OCI-LY1 (cell line): ENCODE measurements around the gene ITPRID2.

Experiments used
- H2AFZ ChIP-seq: fragments of 200-600 bp; sonication (generic), shearing (Covaris generic); 2 replicates; pipeline ENCODE4 v1.6.0; 2014; ENCODE audit warnings: antibody characterized with exemption, mild to moderate bottlenecking, low read length
- H3F3A ChIP-seq: fragments of 200-600 bp; sonication (generic), shearing (Covaris generic); 2 replicates; pipeline ENCODE4 v1.6.0; 2014; ENCODE audit warnings: mild to moderate bottlenecking, antibody characterized with exemption, low read length, moderate library complexity; ENCODE audit not compliant: insufficient read depth
- H3K27ac ChIP-seq: fragments of 200-600 bp; sonication (generic); 2 replicates; pipeline ENCODE4 v1.5.1; 2014; ENCODE audit warnings: low read length, mixed run types, mild to moderate bottlenecking, low read depth; ENCODE audit not compliant: poor library complexity, severe bottlenecking
- H3K27me3 ChIP-seq: fragments of 200-600 bp; sonication (generic); 2 replicates; pipeline ENCODE4 v1.6.0; 2014; ENCODE audit warnings: antibody characterized with exemption, mild to moderate bottlenecking, low read length, moderate library complexity; ENCODE audit not compliant: insufficient read depth
- H3K36me3 ChIP-seq: fragments of 200-600 bp; sonication (generic); 2 replicates; pipeline ENCODE4 v1.6.1; 2014; ENCODE audit warnings: mild to moderate bottlenecking, antibody characterized with exemption, low read length, moderate library complexity, mixed read lengths; ENCODE audit not compliant: insufficient read depth
- H3K4me1 ChIP-seq: fragments of 200-600 bp; sonication (generic); 2 replicates; pipeline ENCODE4 v1.5.1; 2014; ENCODE audit warnings: mild to moderate bottlenecking, low read length, moderate library complexity; ENCODE audit not compliant: insufficient read depth, severe bottlenecking
- H3K4me2 ChIP-seq: fragments of 200-600 bp; sonication (generic), shearing (Covaris generic); 2 replicates; pipeline ENCODE4 v1.6.1; 2014; ENCODE audit warnings: low read length
- H3K4me3 ChIP-seq: fragments of 200-600 bp; sonication (generic); 2 replicates; pipeline ENCODE4 v1.5.1; 2014; ENCODE audit warnings: low read length, low read depth, mild to moderate bottlenecking, mixed read lengths; ENCODE audit not compliant: poor library complexity, severe bottlenecking
- H3K79me2 ChIP-seq: fragments of 200-600 bp; shearing (Covaris generic); 2 replicates; pipeline ENCODE4 v1.6.1; 2016; ENCODE audit warnings: mixed run types, low read length, mixed read lengths; ENCODE audit not compliant: insufficient read depth
- H3K9ac ChIP-seq: fragments of 200-600 bp; sonication (generic), shearing (Covaris generic); 2 replicates; pipeline ENCODE4 v1.6.1; 2014; ENCODE audit warnings: mild to moderate bottlenecking, low read length, mixed read lengths
- H3K9me2 ChIP-seq: fragments of 200-600 bp; sonication (generic), shearing (Covaris generic); 2 replicates; pipeline ENCODE4 v1.6.1; 2014; ENCODE audit warnings: low read depth, mild to moderate bottlenecking, low read length, mixed read lengths
- H3K9me3 ChIP-seq: fragments of 200-600 bp; shearing (Covaris generic); 2 replicates; pipeline ENCODE4 v1.6.1; 2014; ENCODE audit warnings: low read length, mixed read lengths
- H4K20me1 ChIP-seq: fragments of 200-600 bp; sonication (generic), shearing (Covaris generic); 2 replicates; pipeline ENCODE4 v1.6.0; 2016; ENCODE audit warnings: mild to moderate bottlenecking, low read length; ENCODE audit not compliant: insufficient read depth
- CTCF ChIP-seq: fragments of 200-600 bp; sonication (generic), shearing (Covaris generic); IDR thresholded peaks from 2 replicates; pipeline ENCODE4 v1.5.1; 2017; ENCODE audit warnings: mild to moderate bottlenecking, antibody characterized with exemption, low read length, moderate library complexity, mixed read lengths
- EZH2 ChIP-seq: fragments of 200-600 bp; sonication (generic), shearing (Covaris generic); IDR thresholded peaks from 2 replicates; pipeline ENCODE4 v1.8.0; 2017; ENCODE audit warnings: borderline replicate concordance, mixed run types, mild to moderate bottlenecking, antibody characterized with exemption, low read length, moderate library complexity, mixed read lengths

Gene ITPRID2

GRCh38 chr2:181882246-181883020 lies 9.1 kb upstream of the ITPRID2 start:
- Histone ChIP-seq H3K27me3 (no peaks in the 10 kb centered on the region), H3K4me1 (no peaks in the 10 kb centered on the region), H3K36me3 (no peaks in the 10 kb centered on the region), H3K9me2 (no peaks in the 10 kb centered on the region), H3K9ac (no peak overlapping the region), H3K4me3 (no peak overlapping the region), H3K79me2 (no peaks in the 10 kb centered on the region), H4K20me1 (no peaks in the 10 kb centered on the region), H3F3A (no peaks in the 10 kb centered on the region), H3K9me3 (no peaks in the 10 kb centered on the region), H2AFZ (no peak overlapping the region), H3K4me2 (no peak overlapping the region), H3K27ac (no peak overlapping the region)
- TF ChIP-seq CTCF: no peak
- TF ChIP-seq EZH2: no peak

- Histone ChIP-seq H3K27ac (no peak overlapping the region), H4K20me1 (no peaks in the 10 kb centered on the region), H3K9me3 (no peaks in the 10 kb centered on the region), H3F3A (no peaks in the 10 kb centered on the region), H3K9ac (no peak overlapping the region), H3K9me2 (no peaks in the 10 kb centered on the region), H3K27me3 (no peaks in the 10 kb centered on the region), H2AFZ (no peak overlapping the region), H3K36me3 (no peaks in the 10 kb centered on the region), H3K4me2 (no peak overlapping the region), H3K4me1 (no peaks in the 10 kb centered on the region), H3K4me3 (no peak overlapping the region), H3K79me2 (no peaks in the 10 kb centered on the region)
- TF ChIP-seq CTCF: no peak
- no peak for TF ChIP-seq EZH2
These were observed 6.9 kb upstream of the ITPRID2 start for GRCh38 chr2:181884601-181885000.

GRCh38 chr2:181885096-181885495 lies 6.4 kb upstream of the ITPRID2 start:
- no peak overlapping the region for H2AFZ ChIP-seq
- no peaks in the 10 kb centered on the region for H3K79me2 ChIP-seq
- H3K36me3 ChIP-seq: no peaks in the 10 kb centered on the region
- H3K27me3 ChIP-seq: no peaks in the 10 kb centered on the region
- no peak overlapping the region for H3K27ac ChIP-seq
- no peak overlapping the region for H3K9ac ChIP-seq
- H3K4me1 ChIP-seq: no peaks in the 10 kb centered on the region
- TF ChIP-seq EZH2 (no peak), CTCF (no peak)
- H3K4me3 ChIP-seq: no peak overlapping the region
- no peaks in the 10 kb centered on the region for H3F3A ChIP-seq
- no peaks in the 10 kb centered on the region for H3K9me2 ChIP-seq
- H4K20me1 ChIP-seq: no peaks in the 10 kb centered on the region
- H3K9me3 ChIP-seq: no peaks in the 10 kb centered on the region
- no peak overlapping the region for H3K4me2 ChIP-seq
